SH-SY5Y (cell line): Measurements from ENCODE around the gene SPATA31C1.

Experiments
- GATA2 ChIP-seq: IDR thresholded peaks from 2 replicates; pipeline ENCODE4 v1.6.1; 2011; ENCODE audit warnings: mild to moderate bottlenecking, low read depth, low read length
- GATA3 ChIP-seq: IDR thresholded peaks from 2 replicates; pipeline ENCODE4 v1.6.1; 2011; ENCODE audit warnings: low read depth, mild to moderate bottlenecking, low read length, moderate library complexity

GRCh38 chr9:87869082-87869481, 48.7 kb upstream of the SPATA31C1 start:
- no peak for TF ChIP-seq GATA2
- TF ChIP-seq GATA3: no peak
